Transverse colon (tissue), 3 donors: ENCODE results near the gene GMEB2.

Experiments
- EP300 ChIP-seq: sonication (generic); formaldehyde crosslinking; IDR thresholded peaks from one replicate; pipeline ENCODE4 v1.6.1; 2017; ENCODE audit warnings: antibody characterized with exemption, low read depth
- POLR2A ChIP-seq: fragments of 450-650 bp; IDR thresholded peaks from one replicate; pipeline ENCODE4 v1.6.1; 2016; ENCODE audit warnings: antibody characterized with exemption, mild to moderate bottlenecking, moderate library complexity
- TF ChIP-seq, protein P1 (sequence below), 5 experiments: fragments of 200-600 bp in 3 of 5; fragments of 450-650 bp in 2 of 5; sonication (generic) in 3 of 5; IDR thresholded peaks; 1 replicate in 2 of 5; 2 replicates in 3 of 5; pipeline ENCODE4 v1.5.1; 2016 to 2017; ENCODE audit warnings: antibody characterized with exemption in 5 of 5, inconsistent platforms in 3 of 5, mild to moderate bottlenecking in 2 of 5, moderate library complexity in 1 of 5

GRCh38 chr20:63620991-63621390, 5.9 kb downstream of the GMEB2 start:
- TF ChIP-seq POLR2A, result no peak
- TF ChIP-seq, protein P1, sequence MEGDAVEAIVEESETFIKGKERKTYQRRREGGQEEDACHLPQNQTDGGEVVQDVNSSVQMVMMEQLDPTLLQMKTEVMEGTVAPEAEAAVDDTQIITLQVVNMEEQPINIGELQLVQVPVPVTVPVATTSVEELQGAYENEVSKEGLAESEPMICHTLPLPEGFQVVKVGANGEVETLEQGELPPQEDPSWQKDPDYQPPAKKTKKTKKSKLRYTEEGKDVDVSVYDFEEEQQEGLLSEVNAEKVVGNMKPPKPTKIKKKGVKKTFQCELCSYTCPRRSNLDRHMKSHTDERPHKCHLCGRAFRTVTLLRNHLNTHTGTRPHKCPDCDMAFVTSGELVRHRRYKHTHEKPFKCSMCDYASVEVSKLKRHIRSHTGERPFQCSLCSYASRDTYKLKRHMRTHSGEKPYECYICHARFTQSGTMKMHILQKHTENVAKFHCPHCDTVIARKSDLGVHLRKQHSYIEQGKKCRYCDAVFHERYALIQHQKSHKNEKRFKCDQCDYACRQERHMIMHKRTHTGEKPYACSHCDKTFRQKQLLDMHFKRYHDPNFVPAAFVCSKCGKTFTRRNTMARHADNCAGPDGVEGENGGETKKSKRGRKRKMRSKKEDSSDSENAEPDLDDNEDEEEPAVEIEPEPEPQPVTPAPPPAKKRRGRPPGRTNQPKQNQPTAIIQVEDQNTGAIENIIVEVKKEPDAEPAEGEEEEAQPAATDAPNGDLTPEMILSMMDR (IDR thresholded peaks at IDR 0.05), result no peak
- no peak for TF ChIP-seq EP300
